A673 (cell line): ENCODE data around the gene SMYD1. TPM values are rescaled to one million over a fixed set of nuclear protein-coding genes. Genes with fewer than 3 reads are reported as not detected.

Experiments used
- BruUV-seq: library from RNA; stranded (reverse); fragments of 400-500 nt; replicated peaks from 2 replicates; lab custom pipeline; 2021; lab: Mats Ljungman, UMichigan
- CTCF ChIA-PET: fragments of 300-600 bp; sonication (Branson Sonifier 250); formaldehyde crosslinking; loops from one replicate; lab custom pipeline; 2022; ENCODE audit warnings: antibody characterized with exemption; lab: Charles Lee
- POLR2A ChIA-PET: fragments of 300-600 bp; sonication (Branson Sonifier 250); formaldehyde crosslinking; loops from one replicate; lab custom pipeline; 2022; ENCODE audit warnings: antibody characterized with exemption; ENCODE audit not compliant: low non-redundant PET; lab: Charles Lee
- DNase-seq: peaks from one replicate; pipeline ENCODE4 v3.0.0-alpha.2; 2015; ENCODE audit warnings: low spot score
- H3K27ac ChIP-seq: fragments of 200-600 bp; sonication (generic); 2 replicates; pipeline ENCODE4 v1.5.1; 2016; ENCODE audit warnings: mixed run types, low read depth, mild to moderate bottlenecking, mixed read lengths, antibody characterized with exemption, low read length; ENCODE audit not compliant: poor library complexity, severe bottlenecking
- H3K27me3 ChIP-seq: fragments of 200-600 bp; sonication (generic); replicated peaks from 2 replicates; pipeline ENCODE4 v1.6.1; 2017; ENCODE audit warnings: mixed run types, low read depth, mild to moderate bottlenecking, mixed read lengths, antibody characterized with exemption, low read length; ENCODE audit not compliant: insufficient read depth, poor library complexity
- H3K36me3 ChIP-seq: fragments of 200-600 bp; sonication (generic); 2 replicates; pipeline ENCODE4 v1.6.1; 2016; ENCODE audit warnings: mixed run types, mild to moderate bottlenecking, mixed read lengths, antibody characterized with exemption, low read length; ENCODE audit not compliant: insufficient read depth, poor library complexity, severe bottlenecking
- H3K4me1 ChIP-seq: fragments of 200-600 bp; sonication (generic); 2 replicates; pipeline ENCODE4 v1.6.1; 2017; ENCODE audit warnings: mixed run types, mild to moderate bottlenecking, mixed read lengths, antibody characterized with exemption, low read length; ENCODE audit not compliant: insufficient read depth, poor library complexity, severe bottlenecking
- H3K4me3 ChIP-seq: fragments of 200-600 bp; sonication (generic); 2 replicates; pipeline ENCODE4 v1.5.1; 2016; ENCODE audit warnings: low read depth, mixed run types, mild to moderate bottlenecking, mixed read lengths, low read length; ENCODE audit not compliant: poor library complexity, severe bottlenecking
- H3K9me3 ChIP-seq: fragments of 200-600 bp; sonication (generic); 2 replicates; pipeline ENCODE4 v1.6.1; 2016; ENCODE audit warnings: mixed run types, low read depth, mild to moderate bottlenecking, mixed read lengths, antibody characterized with exemption, low read length; ENCODE audit not compliant: poor library complexity, severe bottlenecking
- CTCF ChIP-seq: fragments of 300-800, 200-600 bp; sonication (generic); conservative IDR thresholded peaks from 2 replicates; pipeline ENCODE4 v1.5.1; 2017; ENCODE audit warnings: low read depth, mild to moderate bottlenecking, antibody characterized with exemption, low read length, moderate library complexity, mixed read lengths
- EZH2 ChIP-seq: fragments of 200-600 bp; sonication (generic); IDR thresholded peaks from 2 replicates; pipeline ENCODE4 v1.6.1; 2017; ENCODE audit warnings: borderline replicate concordance, low read depth, mild to moderate bottlenecking, mixed read lengths, antibody characterized with exemption, low read length; ENCODE audit not compliant: poor library complexity, severe bottlenecking
- intact Hi-C: fragments of 100-400 bp; cut with micrococcal nuclease; formaldehyde crosslinking; loops from one replicate; pipeline ENCODE4 v1.10.0; 2022; ENCODE audit not compliant: unreplicated experiment
- total RNA-seq: library from RNA; stranded (reverse); gene quantifications from 2 replicates; pipeline ENCODE4 v1.2.3, GENCODE V29; 2021

Gene SMYD1
- total RNA-seq, 1 experiment from 2014 or later, result not detected

- peak overlapping the region; percentile 97 for H3K27ac ChIP-seq
- no peaks in the 10 kb centered on the region for H3K36me3 ChIP-seq
- TF ChIP-seq CTCF (no peak), EZH2 (no peak)
- H3K4me1 ChIP-seq, result peaks cover 25% of the 10 kb centered on the region
- POLR2A ChIA-PET, result no interaction called here
- intact Hi-C loops, result no loop called here
- no peaks in the 10 kb centered on the region for H3K27me3 ChIP-seq
- BruUV-seq, result no TSS peak
- no peaks in the 10 kb centered on the region for H3K9me3 ChIP-seq
- peak overlapping the region; percentile 95 for H3K4me3 ChIP-seq
- peak; percentile 45 for DNase-seq
- CTCF ChIA-PET, result no interaction called here
Measured at GRCh38 chr2:88053296-88053695, 14.3 kb upstream of the SMYD1 start.

DNA sequence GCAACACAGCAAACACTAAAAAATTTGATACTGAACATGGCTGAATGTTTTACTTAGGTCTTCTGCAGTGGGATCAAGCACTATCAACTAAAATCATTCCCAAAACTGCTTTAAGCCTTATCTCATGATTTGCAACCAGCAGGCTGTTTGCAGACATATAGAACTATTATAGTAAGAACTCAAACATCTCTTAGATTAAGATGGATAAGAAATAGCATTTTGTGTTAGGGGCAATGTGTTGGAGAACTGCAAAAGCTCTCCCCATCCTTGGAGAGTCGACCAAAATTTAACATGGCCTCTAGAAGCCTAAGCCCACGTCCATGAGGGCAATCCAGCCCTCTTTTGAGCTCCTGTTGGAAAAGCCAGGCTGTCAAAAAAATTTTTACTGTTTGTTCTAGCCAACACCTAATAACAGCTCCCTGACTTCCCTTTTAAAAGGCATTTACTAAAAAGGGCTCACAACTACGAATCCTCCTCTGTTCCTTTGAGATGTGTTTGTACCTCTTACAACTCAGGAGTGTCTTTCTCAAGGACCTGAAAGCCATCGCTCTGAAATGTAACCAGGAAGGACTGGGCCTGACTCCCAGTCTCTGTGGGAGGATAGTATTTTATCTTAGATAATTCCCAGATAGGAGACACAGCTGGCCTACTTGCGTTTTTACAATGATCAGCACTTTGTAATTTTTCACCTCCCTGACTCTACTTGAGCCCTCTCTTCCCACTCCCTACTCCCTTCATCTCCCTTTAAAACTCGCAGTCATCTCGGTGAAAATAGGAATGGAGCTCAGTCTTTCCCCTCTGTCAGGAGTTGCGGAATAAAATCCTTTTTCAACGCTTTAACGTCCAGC is 13.5 kb upstream of the SMYD1 start:
- ChIA-PET CTCF (no interaction called here), POLR2A (no interaction called here)
- intact Hi-C loops, result no loop called here
- peak overlapping the region; percentile 97 for H3K27ac ChIP-seq
- peaks cover 25% of the 10 kb centered on the region for H3K4me1 ChIP-seq
- H3K27me3 ChIP-seq, result no peaks in the 10 kb centered on the region
- TF ChIP-seq CTCF (no peak), EZH2 (no peak)
- no peak for DNase-seq
- peak overlapping the region; percentile 95 for H3K4me3 ChIP-seq
- H3K9me3 ChIP-seq, result no peaks in the 10 kb centered on the region
- no peaks in the 10 kb centered on the region for H3K36me3 ChIP-seq
- BruUV-seq, result TSS peak; percentile 40

- no TSS peak for BruUV-seq
- Histone ChIP-seq H3K27me3 (no peaks in the 10 kb centered on the region), H3K27ac (peak overlapping the region; percentile 97), H3K9me3 (no peaks in the 10 kb centered on the region), H3K4me1 (peaks cover 25% of the 10 kb centered on the region), H3K36me3 (no peaks in the 10 kb centered on the region), H3K4me3 (peak overlapping the region; percentile 95)
- ChIA-PET CTCF (no interaction called here), POLR2A (interaction anchor here (0.7 kb wide), 1 partner anchor 136 kb away, joined by 9 read pairs; no protein-coding TSS in a partner anchor)
- intact Hi-C loops, result no loop called here
- DNase-seq, result peak; percentile 49
- TF ChIP-seq EZH2 (no peak), CTCF (no peak)
Measured at GRCh38 chr2:88054782-88055370, 12.7 kb upstream of the SMYD1 start.
